Right lobe of liver (tissue), 4 donors: ENCODE results near the gene SIGMAR1.

ENCODE experiments used
- POLR2A ChIP-seq: fragments of 450-650 bp; IDR thresholded peaks from one replicate; pipeline ENCODE4 v1.6.1; 2017; ENCODE audit warnings: antibody characterized with exemption, mild to moderate bottlenecking
- TF ChIP-seq, protein P1 (sequence below), 4 donors: fragments of 200-600 bp in 3 of 4; fragments of 450-650 bp in 1 of 4; IDR thresholded peaks; one replicate each; pipeline versions ENCODE4 v1.5.1 to v1.8.0; 2016 to 2022; ENCODE audit warnings: antibody characterized with exemption in 4 of 4, mild to moderate bottlenecking in 2 of 4
- donor health status: DM: no; HTN: no; CAD: no.
- donor health status: DM: no; HTN: no; CAD: no.
- donor health status: DM: no; HTN: yes; CAD: no.

DNA sequence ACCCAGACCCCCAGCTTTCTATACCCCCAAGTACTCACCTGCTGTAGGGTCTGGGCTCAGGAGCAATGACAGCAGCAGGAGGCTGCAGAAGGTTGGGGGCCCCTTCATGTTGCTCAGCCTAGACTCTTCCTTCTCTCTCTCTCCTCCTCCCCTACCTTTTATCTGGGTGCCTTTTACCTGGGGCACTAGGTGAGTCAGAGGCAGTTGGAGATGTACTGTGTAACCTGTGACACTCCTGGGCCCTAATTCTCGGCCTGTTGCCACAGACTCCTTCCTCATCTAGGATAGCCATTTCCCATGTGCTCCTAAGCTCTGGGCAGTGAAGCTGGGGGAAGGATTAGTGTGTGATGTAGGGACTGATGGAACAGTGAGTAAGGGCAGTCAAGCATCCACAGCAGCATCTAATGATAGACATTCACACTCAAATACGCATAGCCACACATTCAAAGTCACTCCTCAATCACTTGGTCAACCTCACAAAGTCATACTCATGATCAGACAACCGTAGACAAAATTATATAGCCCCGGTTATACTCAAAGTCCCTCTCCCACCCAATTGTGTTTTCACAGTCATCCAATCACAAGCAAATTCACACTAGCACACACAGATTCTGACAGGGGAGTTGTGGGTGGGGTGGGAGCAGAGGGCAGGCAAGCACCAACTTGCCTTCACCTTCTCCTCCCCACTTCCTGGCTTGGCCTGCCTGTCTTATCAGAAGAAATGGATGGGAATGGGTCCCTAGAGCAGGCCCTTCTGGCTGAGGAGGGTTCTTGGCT lies 25.1 kb upstream of the SIGMAR1 start, which contains the start of gene CCL27:
- TF ChIP-seq, protein P1, sequence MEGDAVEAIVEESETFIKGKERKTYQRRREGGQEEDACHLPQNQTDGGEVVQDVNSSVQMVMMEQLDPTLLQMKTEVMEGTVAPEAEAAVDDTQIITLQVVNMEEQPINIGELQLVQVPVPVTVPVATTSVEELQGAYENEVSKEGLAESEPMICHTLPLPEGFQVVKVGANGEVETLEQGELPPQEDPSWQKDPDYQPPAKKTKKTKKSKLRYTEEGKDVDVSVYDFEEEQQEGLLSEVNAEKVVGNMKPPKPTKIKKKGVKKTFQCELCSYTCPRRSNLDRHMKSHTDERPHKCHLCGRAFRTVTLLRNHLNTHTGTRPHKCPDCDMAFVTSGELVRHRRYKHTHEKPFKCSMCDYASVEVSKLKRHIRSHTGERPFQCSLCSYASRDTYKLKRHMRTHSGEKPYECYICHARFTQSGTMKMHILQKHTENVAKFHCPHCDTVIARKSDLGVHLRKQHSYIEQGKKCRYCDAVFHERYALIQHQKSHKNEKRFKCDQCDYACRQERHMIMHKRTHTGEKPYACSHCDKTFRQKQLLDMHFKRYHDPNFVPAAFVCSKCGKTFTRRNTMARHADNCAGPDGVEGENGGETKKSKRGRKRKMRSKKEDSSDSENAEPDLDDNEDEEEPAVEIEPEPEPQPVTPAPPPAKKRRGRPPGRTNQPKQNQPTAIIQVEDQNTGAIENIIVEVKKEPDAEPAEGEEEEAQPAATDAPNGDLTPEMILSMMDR (IDR thresholded peaks at IDR 0.05): no peak
- TF ChIP-seq POLR2A: no peak
